Endothelial cell of umbilical vein (primary cell): ENCODE results near the gene TANGO2.

Experiments
- EZH2 ChIP-seq: IDR thresholded peaks from 2 replicates; pipeline ENCODE4 v1.6.1; 2012; ENCODE audit warnings: borderline replicate concordance, low read depth, mild to moderate bottlenecking, moderate library complexity, low read length, inconsistent platforms; ENCODE audit not compliant: severe bottlenecking
- JUN ChIP-seq: IDR thresholded peaks from 2 replicates; pipeline ENCODE4 v1.6.1; 2011; ENCODE audit warnings: borderline replicate concordance, low read depth; ENCODE audit not compliant: insufficient read length, insufficient read depth
- POLR2A ChIP-seq: IDR thresholded peaks from 2 replicates; pipeline ENCODE4 v1.6.1; 2012; ENCODE audit warnings: low read depth, mild to moderate bottlenecking, control low read depth, low read length
- POLR2AphosphoS5 ChIP-seq: IDR thresholded peaks from 2 replicates; pipeline ENCODE4 v1.6.1; 2012; ENCODE audit warnings: low read depth, mild to moderate bottlenecking, control low read depth, low read length, moderate library complexity; ENCODE audit not compliant: insufficient read depth

DNA sequence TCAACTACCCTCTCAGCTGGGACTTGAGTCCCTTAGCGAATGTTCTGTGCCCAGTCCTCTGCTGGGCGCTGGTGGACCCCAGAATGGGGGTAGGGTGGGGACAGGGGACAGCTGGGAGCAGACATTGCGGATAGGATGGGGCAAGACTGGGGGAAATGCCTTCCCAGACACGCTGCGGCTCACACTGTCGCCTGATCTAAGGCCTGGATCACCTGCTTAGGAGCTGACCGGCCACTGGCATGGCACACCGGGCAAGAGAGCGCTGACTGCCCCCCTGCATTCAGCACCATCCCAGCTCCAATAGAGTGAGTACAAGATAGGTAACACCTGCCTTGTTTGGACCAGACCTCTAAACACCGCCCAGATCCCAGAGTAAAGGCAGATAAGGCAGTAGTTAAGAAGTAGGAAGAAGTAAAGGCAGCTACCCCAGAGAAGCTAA lies 5.7 kb upstream of the TANGO2 start:
- TF ChIP-seq EZH2 (no peak), POLR2AphosphoS5 (no peak), POLR2A (no peak), JUN (no peak)
